ENCODE data around the gene ZNF808. TPM values are rescaled to one million over a fixed set of nuclear protein-coding genes. Genes with fewer than 3 reads are reported as not detected.
"Not testable (repeated sequence)": the region's sequence is repeated elsewhere in the genome, so short reads cannot be mapped to it uniquely, and the experiment has no call there.

Gene ZNF808
- total RNA-seq, 1 experiment from 2014 or later = 12.8 TPM

- H3K4me3 ChIP-seq = no peak overlapping the region
- DNase-seq (ENCODE audit: low read depth in 1 of 2, low spot score in 2 of 2) = no peak
- no peak overlapping the region for H3K27ac ChIP-seq
- H3K27me3 ChIP-seq (replicated peaks) = no peaks in the 10 kb centered on the region
- peaks cover 45% of the 10 kb centered on the region for H3K36me3 ChIP-seq
- H3K4me1 ChIP-seq (replicated peaks) = no peaks in the 10 kb centered on the region
- H3K9me3 ChIP-seq (replicated peaks) = no peaks in the 10 kb centered on the region
These were observed 63.3 kb downstream of the ZNF808 start for GRCh38 chr19:52590728-52591127.

GRCh38 chr19:52592301-52592700 is 64.8 kb downstream of the ZNF808 start:
- no peak overlapping the region for H3K4me3 ChIP-seq
- H3K36me3 ChIP-seq = peaks cover 48% of the 10 kb centered on the region
- H3K4me1 ChIP-seq (replicated peaks) = no peaks in the 10 kb centered on the region
- no peaks in the 10 kb centered on the region for H3K27me3 ChIP-seq (replicated peaks)
- H3K27ac ChIP-seq = no peak overlapping the region
- peaks cover 7% of the 10 kb centered on the region; the same call in 1 of the 2 replicates for H3K9me3 ChIP-seq (replicated peaks)
- DNase-seq (ENCODE audit: low read depth in 1 of 2, low spot score in 2 of 2) = no peak

- H3K4me1 ChIP-seq (replicated peaks); H3K9me3 ChIP-seq (replicated peaks); H3K27me3 ChIP-seq (replicated peaks); H3K4me3 ChIP-seq; DNase-seq (ENCODE audit: low read depth in 1 of 2, low spot score in 2 of 2); H3K27ac ChIP-seq: not testable (repeated sequence)
- H3K36me3 ChIP-seq = peaks cover 54% of the 10 kb centered on the region
These were observed 66.0 kb downstream of the ZNF808 start for GRCh38 chr19:52593441-52593840.

- peaks cover 8% of the 10 kb centered on the region; the same call in 1 of the 2 replicates for H3K9me3 ChIP-seq (replicated peaks)
- no peak overlapping the region for H3K4me3 ChIP-seq
- H3K27ac ChIP-seq = no peak overlapping the region
- no peaks in the 10 kb centered on the region for H3K27me3 ChIP-seq (replicated peaks)
- H3K36me3 ChIP-seq = peaks cover 30% of the 10 kb centered on the region
- no peaks in the 10 kb centered on the region for H3K4me1 ChIP-seq (replicated peaks)
- no peak for DNase-seq (ENCODE audit: low read depth in 1 of 2, low spot score in 2 of 2)
These were observed 71.8 kb downstream of the ZNF808 start for GRCh38 chr19:52599241-52599640.

- Histone ChIP-seq H3K9me3 (replicated peaks) (peaks cover 8% of the 10 kb centered on the region; the same call in 1 of the 2 replicates), H3K27ac (0 out of 2 replicates have a peak overlapping the region, but pooled peaks have one; percentile 11), H3K4me3 (peak overlapping the region; percentile 52), H3K36me3 (peaks cover 25% of the 10 kb centered on the region), H3K4me1 (replicated peaks) (no peaks in the 10 kb centered on the region), H3K27me3 (replicated peaks) (no peaks in the 10 kb centered on the region)
- DNase-seq (ENCODE audit: low read depth in 1 of 2, low spot score in 2 of 2) = peak in 1 of 2 experiments; percentile 48
These were observed 73.2 kb downstream of the ZNF808 start for GRCh38 chr19:52600639-52601024.

GRCh38 chr19:52601025-52601973 is 73.8 kb downstream of the ZNF808 start:
- no peaks in the 10 kb centered on the region for H3K27me3 ChIP-seq (replicated peaks)
- H3K27ac ChIP-seq = no peak overlapping the region
- H3K9me3 ChIP-seq (replicated peaks) = peaks cover 8% of the 10 kb centered on the region; the same call in 1 of the 2 replicates
- no peaks in the 10 kb centered on the region for H3K4me1 ChIP-seq (replicated peaks)
- peak overlapping the region; percentile 52 for H3K4me3 ChIP-seq
- peaks cover 19% of the 10 kb centered on the region for H3K36me3 ChIP-seq
- peak; percentile 82 to 95 for DNase-seq (ENCODE audit: low read depth in 1 of 2, low spot score in 2 of 2)

GRCh38 chr19:52601974-52602366 is 74.5 kb downstream of the ZNF808 start:
- not testable (repeated sequence) for H3K27me3 ChIP-seq (replicated peaks); H3K9me3 ChIP-seq (replicated peaks); DNase-seq (ENCODE audit: low read depth in 1 of 2, low spot score in 2 of 2); H3K27ac ChIP-seq; H3K4me1 ChIP-seq (replicated peaks)
- Histone ChIP-seq H3K36me3 (peaks cover 12% of the 10 kb centered on the region), H3K4me3 (peak overlapping the region; percentile 52)

GRCh38 chr19:52602941-52603340 is 75.5 kb downstream of the ZNF808 start:
- H3K4me1 ChIP-seq (replicated peaks) = no peaks in the 10 kb centered on the region
- peaks cover 3% of the 10 kb centered on the region; the same call in 1 of the 2 replicates for H3K36me3 ChIP-seq
- no peak for DNase-seq (ENCODE audit: low read depth in 1 of 2, low spot score in 2 of 2)
- no peak overlapping the region for H3K4me3 ChIP-seq
- H3K27me3 ChIP-seq (replicated peaks) = no peaks in the 10 kb centered on the region
- H3K9me3 ChIP-seq (replicated peaks) = no peaks in the 10 kb centered on the region
- H3K27ac ChIP-seq = no peak overlapping the region

- peaks cover 3% of the 10 kb centered on the region; the same call in 1 of the 2 replicates for H3K36me3 ChIP-seq
- no peaks in the 10 kb centered on the region for H3K9me3 ChIP-seq (replicated peaks)
- H3K27ac ChIP-seq = no peak overlapping the region
- DNase-seq (ENCODE audit: low read depth in 1 of 2, low spot score in 2 of 2) = no peak
- no peaks in the 10 kb centered on the region for H3K27me3 ChIP-seq (replicated peaks)
- H3K4me1 ChIP-seq (replicated peaks) = no peaks in the 10 kb centered on the region
- no peak overlapping the region for H3K4me3 ChIP-seq
These were observed 76.2 kb downstream of the ZNF808 start for GRCh38 chr19:52603558-52604207.

Other genes with a start within 250 kb of the ZNF808 start
- gene ZNF480, start 230.5 kb upstream of the ZNF808 start, total RNA-seq (2014; rRNA removed; shearing (Covaris generic)) = 5.8 and 12.8 TPM in 2 replicates
- 1.6 and 2.5 TPM in 2 replicates for gene ZNF610, start 191.4 kb upstream of the ZNF808 start, total RNA-seq (2014; rRNA removed; shearing (Covaris generic))
- 7.7 and 8.7 TPM in 2 replicates for gene ZNF880, start 157.7 kb upstream of the ZNF808 start, total RNA-seq (2014; rRNA removed; shearing (Covaris generic))
- 8.6 and 12.6 TPM in 2 replicates for gene ZNF528, start 129.8 kb upstream of the ZNF808 start, total RNA-seq (2014; rRNA removed; shearing (Covaris generic))
- gene ZNF534, start 98.5 kb upstream of the ZNF808 start, total RNA-seq (2014; rRNA removed; shearing (Covaris generic)) = not detected in 2 replicates
- 0.58 TPM in 1 of 2 replicates, not detected in the other for gene ZNF578, start 74.1 kb upstream of the ZNF808 start, total RNA-seq (2014; rRNA removed; shearing (Covaris generic))
- gene ZNF701, start 42.6 kb downstream of the ZNF808 start, total RNA-seq (2014; rRNA removed; shearing (Covaris generic)) = 4.4 and 8.7 TPM in 2 replicates
- 22.4 and 37.7 TPM in 2 replicates for gene ZNF83, start 110.7 kb downstream of the ZNF808 start, total RNA-seq (2014; rRNA removed; shearing (Covaris generic))
- gene ZNF611, start 207.4 kb downstream of the ZNF808 start, total RNA-seq (2014; rRNA removed; shearing (Covaris generic)) = 14.1 and 15.4 TPM in 2 replicates